ENCODE results near the gene INPP5A. TPM values are rescaled to one million over a fixed set of nuclear protein-coding genes. Genes with fewer than 3 reads are reported as not detected.
A peak's percentile ranks its signal among the peaks of the same experiment; 100 is the strongest.

The INPP5A gene
- total and polyA plus RNA-seq, 4 donors = 34.7 to 43.5 (median 41.2) TPM

- peaks cover 1% of the 10 kb centered on the region for H3K9me3 ChIP-seq (ENCODE audit: control insufficient read depth, insufficient read depth, low read length)
- no peak overlapping the region for H3K27ac ChIP-seq (ENCODE audit: low read depth, low read length)
- no peak overlapping the region for H3K4me3 ChIP-seq (ENCODE audit: low read depth, low read length)
- DNase-seq (ENCODE audit: low read depth in 4 of 6, low spot score in 6 of 6) = no peak
- H3K4me1 ChIP-seq (ENCODE audit: control insufficient read depth, insufficient read depth, low read length) = peaks cover 9% of the 10 kb centered on the region
- 85% methylated on average over 14 of the region's 19 CpGs for WGBS (ENCODE audit: insufficient coverage)
- H3K27me3 ChIP-seq (ENCODE audit: control insufficient read depth, insufficient read depth, low read length) = no peaks in the 10 kb centered on the region
- H3K36me3 ChIP-seq (ENCODE audit: control insufficient read depth, insufficient read depth, low read length) = peaks cover 27% of the 10 kb centered on the region
These were observed 124.8 kb downstream of the INPP5A start for GRCh38 chr10:132662186-132662920.

GRCh38 chr10:132663666-132664365, 126.2 kb downstream of the INPP5A start:
- WGBS (ENCODE audit: insufficient coverage) = 91% methylated on average over 28 of the region's 29 CpGs

DNA sequence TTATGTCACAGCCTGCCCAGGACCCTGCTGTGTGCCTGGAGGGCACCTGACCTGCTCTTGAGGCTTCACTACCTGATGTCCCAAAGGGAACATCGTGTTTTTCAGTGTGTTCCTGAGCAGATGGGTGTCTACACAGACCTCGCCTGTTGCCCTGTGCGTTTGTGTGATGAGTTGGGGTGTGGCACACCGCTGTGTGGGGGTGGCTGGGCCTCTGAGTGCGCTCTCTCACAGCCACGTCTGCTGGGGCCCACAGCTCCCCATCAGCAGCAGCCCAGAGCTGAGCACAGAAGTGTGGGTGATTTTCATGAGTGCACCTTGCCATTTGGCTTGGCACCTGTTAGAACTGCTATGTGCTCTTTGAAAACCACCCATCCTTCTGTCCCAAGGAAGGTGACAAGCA, 126.8 kb downstream of the INPP5A start:
- Histone ChIP-seq H3K4me1 (ENCODE audit: control insufficient read depth, insufficient read depth, low read length) (peaks cover 21% of the 10 kb centered on the region), H3K27me3 (ENCODE audit: control insufficient read depth, insufficient read depth, low read length) (no peaks in the 10 kb centered on the region), H3K27ac (ENCODE audit: low read depth, low read length) (no peak overlapping the region), H3K36me3 (ENCODE audit: control insufficient read depth, insufficient read depth, low read length) (peaks cover 18% of the 10 kb centered on the region), H3K9me3 (ENCODE audit: control insufficient read depth, insufficient read depth, low read length) (peaks cover 1% of the 10 kb centered on the region), H3K4me3 (ENCODE audit: low read depth, low read length) (no peak overlapping the region)
- 90% methylated on average over 5 of the region's 6 CpGs for WGBS (ENCODE audit: insufficient coverage)
- no peak for DNase-seq (ENCODE audit: low read depth in 4 of 6, low spot score in 6 of 6)

More at GRCh38 chr10:132663666-132664365, 126.2 kb downstream of the INPP5A start:
- Histone ChIP-seq H3K36me3 (ENCODE audit: control insufficient read depth, insufficient read depth, low read length) (peaks cover 21% of the 10 kb centered on the region), H3K27ac (ENCODE audit: low read depth, low read length) (no peak overlapping the region), H3K9me3 (ENCODE audit: control insufficient read depth, insufficient read depth, low read length) (peaks cover 1% of the 10 kb centered on the region), H3K27me3 (ENCODE audit: control insufficient read depth, insufficient read depth, low read length) (no peaks in the 10 kb centered on the region), H3K4me3 (ENCODE audit: low read depth, low read length) (no peak overlapping the region), H3K4me1 (ENCODE audit: control insufficient read depth, insufficient read depth, low read length) (peaks cover 20% of the 10 kb centered on the region)
- peak in 1 of 6 donors; percentile 23 for DNase-seq (ENCODE audit: low read depth in 4 of 6, low spot score in 6 of 6)

DNA sequence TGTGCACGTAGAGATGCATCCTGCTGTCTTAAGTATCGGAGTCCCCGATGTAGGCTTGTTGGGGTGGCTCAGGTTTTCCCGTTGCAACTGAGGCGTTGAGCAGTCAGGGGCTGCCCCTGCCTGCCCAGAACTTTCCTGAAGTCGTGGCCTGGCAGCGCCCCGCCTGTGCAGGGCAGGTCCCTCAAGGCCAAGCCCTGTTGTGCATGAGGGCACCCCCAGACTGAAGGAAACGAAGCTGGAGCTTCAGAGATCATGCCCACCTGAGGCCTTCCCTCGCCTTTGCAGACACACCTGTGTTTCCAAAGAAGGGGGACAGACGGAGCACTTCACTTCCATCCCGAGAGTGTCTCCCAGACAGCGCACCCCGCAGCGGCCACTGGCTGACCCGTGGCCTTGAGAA, 127.3 kb downstream of the INPP5A start:
- Histone ChIP-seq H3K36me3 (ENCODE audit: control insufficient read depth, insufficient read depth, low read length) (peaks cover 16% of the 10 kb centered on the region), H3K4me1 (ENCODE audit: control insufficient read depth, insufficient read depth, low read length) (peaks cover 21% of the 10 kb centered on the region), H3K4me3 (ENCODE audit: low read depth, low read length) (no peak overlapping the region), H3K27me3 (ENCODE audit: control insufficient read depth, insufficient read depth, low read length) (no peaks in the 10 kb centered on the region), H3K9me3 (ENCODE audit: control insufficient read depth, insufficient read depth, low read length) (peaks cover 1% of the 10 kb centered on the region), H3K27ac (ENCODE audit: low read depth, low read length) (no peak overlapping the region)
- 97% methylated on average over 16 of the region's 16 CpGs for WGBS (ENCODE audit: insufficient coverage)
- no peak for DNase-seq (ENCODE audit: low read depth in 4 of 6, low spot score in 6 of 6)

DNA sequence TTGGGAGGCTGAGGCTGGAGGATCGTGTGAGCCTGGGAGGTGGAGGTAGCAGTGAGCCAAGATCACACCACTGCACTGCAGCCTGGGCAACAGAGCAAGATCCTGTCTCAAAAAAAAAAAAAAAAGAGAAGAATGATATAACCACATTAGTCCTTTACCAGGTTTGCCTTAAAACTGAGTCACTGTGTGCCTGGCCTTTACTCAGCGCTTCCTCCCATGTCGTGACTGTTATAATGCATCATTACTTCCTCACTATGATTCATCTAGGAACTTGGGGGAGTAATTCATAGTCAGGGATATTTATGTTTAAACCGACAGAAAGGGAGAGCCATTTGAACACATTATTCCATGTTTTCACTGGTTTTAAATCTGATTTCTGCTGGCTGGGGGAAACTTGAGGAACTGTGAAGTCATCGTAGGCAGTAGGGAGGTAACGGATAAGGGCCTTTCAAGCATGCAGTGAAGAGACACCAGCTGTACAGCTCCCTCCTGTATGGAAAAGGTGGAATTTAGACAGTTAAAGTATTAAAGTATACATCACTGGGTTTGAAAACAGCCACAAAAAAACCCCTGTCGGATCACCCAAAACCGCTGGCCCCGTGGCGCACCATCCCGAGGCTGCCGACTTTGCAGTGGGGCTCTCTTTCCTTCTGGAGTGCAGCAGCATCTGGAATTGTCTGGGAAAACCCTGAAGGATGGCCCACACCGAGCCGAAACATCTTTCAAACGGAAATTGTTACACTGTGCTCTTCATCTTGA, 128.5 kb downstream of the INPP5A start:
- Histone ChIP-seq H3K4me1 (ENCODE audit: control insufficient read depth, insufficient read depth, low read length) (peaks cover 21% of the 10 kb centered on the region), H3K27me3 (ENCODE audit: control insufficient read depth, insufficient read depth, low read length) (no peaks in the 10 kb centered on the region), H3K27ac (ENCODE audit: low read depth, low read length) (no peak overlapping the region), H3K9me3 (ENCODE audit: control insufficient read depth, insufficient read depth, low read length) (no peaks in the 10 kb centered on the region), H3K4me3 (ENCODE audit: low read depth, low read length) (no peak overlapping the region), H3K36me3 (ENCODE audit: control insufficient read depth, insufficient read depth, low read length) (peaks cover 17% of the 10 kb centered on the region)
- WGBS (ENCODE audit: insufficient coverage) = 83% methylated on average over 11 of the region's 15 CpGs
- DNase-seq (ENCODE audit: low read depth in 4 of 6, low spot score in 6 of 6) = peak in 1 of 6 donors; percentile 9

DNA sequence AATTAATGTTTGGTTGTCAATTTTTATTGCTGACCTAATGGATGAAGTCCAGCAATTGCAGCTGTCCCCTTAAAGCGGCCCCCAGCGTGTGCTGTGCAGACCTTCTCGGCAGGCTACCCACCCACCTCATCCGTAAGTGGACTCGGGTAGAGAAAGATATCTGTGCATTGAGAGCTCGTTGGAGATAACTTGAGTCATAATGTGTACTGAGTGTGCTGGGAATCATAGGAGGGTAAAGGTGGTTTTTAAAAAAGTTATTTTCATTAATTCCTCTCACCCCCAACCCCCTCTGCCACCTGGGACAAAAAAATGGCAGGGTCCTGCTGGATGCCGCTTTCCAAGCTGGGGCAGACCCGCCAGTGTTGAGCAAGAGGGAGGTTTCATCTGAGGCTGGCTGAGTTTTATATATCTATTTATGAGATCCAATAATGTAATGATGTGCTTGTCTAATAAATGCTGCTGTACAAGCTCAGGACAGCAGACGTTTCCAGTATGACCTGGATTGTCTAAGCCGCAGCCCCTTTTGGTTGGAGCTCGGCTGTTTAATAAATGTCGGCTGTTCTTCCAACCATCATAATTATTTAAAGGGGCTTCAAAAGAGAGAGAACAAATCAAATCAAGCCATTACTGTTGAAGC, 129.2 kb downstream of the INPP5A start:
- H3K36me3 ChIP-seq (ENCODE audit: control insufficient read depth, insufficient read depth, low read length) = peaks cover 22% of the 10 kb centered on the region
- WGBS (ENCODE audit: insufficient coverage) = no CpG with 5 or more reads among the region's 12 CpGs
- H3K27ac ChIP-seq (ENCODE audit: low read depth, low read length) = no peak overlapping the region
- no peak overlapping the region for H3K4me3 ChIP-seq (ENCODE audit: low read depth, low read length)
- DNase-seq (ENCODE audit: low read depth in 4 of 6, low spot score in 6 of 6) = no peak
- H3K27me3 ChIP-seq (ENCODE audit: control insufficient read depth, insufficient read depth, low read length) = no peaks in the 10 kb centered on the region
- H3K4me1 ChIP-seq (ENCODE audit: control insufficient read depth, insufficient read depth, low read length) = peaks cover 21% of the 10 kb centered on the region
- H3K9me3 ChIP-seq (ENCODE audit: control insufficient read depth, insufficient read depth, low read length) = no peaks in the 10 kb centered on the region

DNA sequence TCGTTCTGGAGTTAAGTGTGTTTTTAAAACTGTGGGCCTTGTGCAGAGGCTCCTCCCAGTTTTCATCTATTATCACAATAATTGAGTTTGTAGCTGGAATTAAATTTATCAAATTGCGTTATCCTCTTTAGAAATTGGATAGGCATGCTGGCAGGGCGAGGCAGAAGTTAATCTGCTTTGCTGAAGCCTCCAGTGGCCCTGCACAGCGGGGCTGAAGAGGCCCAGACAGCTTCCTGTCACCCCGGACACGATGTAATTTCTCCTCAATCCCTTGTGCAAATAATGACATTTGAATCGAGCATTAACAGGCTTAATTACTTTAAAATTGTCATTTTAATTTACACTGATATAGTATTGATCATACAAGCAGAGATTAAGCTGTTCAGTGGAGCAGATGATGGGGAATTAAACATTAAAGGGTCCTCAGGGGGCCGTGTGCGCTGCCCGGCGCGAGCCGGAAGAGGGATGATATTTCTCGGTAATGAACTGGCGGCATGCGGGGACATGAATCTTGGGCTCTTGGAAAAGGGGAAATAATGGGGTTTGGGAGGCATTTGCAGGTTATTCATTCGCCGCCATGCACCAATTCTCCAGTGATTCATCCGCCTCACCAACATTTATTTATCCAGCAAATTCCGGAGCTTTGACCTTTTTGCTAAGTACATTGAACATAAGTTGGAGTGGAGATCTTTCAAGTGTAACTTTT, 129.9 kb downstream of the INPP5A start:
- no peaks in the 10 kb centered on the region for H3K9me3 ChIP-seq (ENCODE audit: control insufficient read depth, insufficient read depth, low read length)
- no peak overlapping the region for H3K27ac ChIP-seq (ENCODE audit: low read depth, low read length)
- peaks cover 21% of the 10 kb centered on the region for H3K4me1 ChIP-seq (ENCODE audit: control insufficient read depth, insufficient read depth, low read length)
- no peak overlapping the region for H3K4me3 ChIP-seq (ENCODE audit: low read depth, low read length)
- DNase-seq (ENCODE audit: low read depth in 4 of 6, low spot score in 6 of 6) = peak in 1 of 6 donors; percentile 85
- H3K36me3 ChIP-seq (ENCODE audit: control insufficient read depth, insufficient read depth, low read length) = peaks cover 21% of the 10 kb centered on the region
- 62% methylated on average over 8 of the region's 20 CpGs for WGBS (ENCODE audit: insufficient coverage)
- no peaks in the 10 kb centered on the region for H3K27me3 ChIP-seq (ENCODE audit: control insufficient read depth, insufficient read depth, low read length)

DNA sequence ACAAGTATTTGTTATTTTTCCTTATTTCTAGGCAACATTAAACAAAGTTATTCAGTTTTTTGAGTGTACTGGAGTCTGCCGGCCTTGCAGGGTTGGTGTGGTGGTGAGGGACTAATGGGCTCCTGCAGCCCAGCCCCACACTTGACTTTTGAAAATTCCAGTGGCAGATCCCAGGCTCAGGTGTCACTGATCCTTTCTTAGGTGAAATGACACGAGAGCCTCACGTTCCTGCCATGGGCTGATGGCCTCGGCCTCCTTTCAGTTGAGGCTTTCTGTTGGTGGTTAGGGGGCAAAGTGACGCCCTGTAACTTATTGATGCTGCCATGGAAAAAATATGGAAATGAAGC, 130.4 kb downstream of the INPP5A start:
- peaks cover 21% of the 10 kb centered on the region for H3K4me1 ChIP-seq (ENCODE audit: control insufficient read depth, insufficient read depth, low read length)
- 68% methylated on average over 4 of the region's 5 CpGs for WGBS (ENCODE audit: insufficient coverage)
- no peak overlapping the region for H3K27ac ChIP-seq (ENCODE audit: low read depth, low read length)
- no peaks in the 10 kb centered on the region for H3K27me3 ChIP-seq (ENCODE audit: control insufficient read depth, insufficient read depth, low read length)
- no peak overlapping the region for H3K4me3 ChIP-seq (ENCODE audit: low read depth, low read length)
- DNase-seq (ENCODE audit: low read depth in 4 of 6, low spot score in 6 of 6) = no peak
- H3K36me3 ChIP-seq (ENCODE audit: control insufficient read depth, insufficient read depth, low read length) = peaks cover 20% of the 10 kb centered on the region
- no peaks in the 10 kb centered on the region for H3K9me3 ChIP-seq (ENCODE audit: control insufficient read depth, insufficient read depth, low read length)
